WERI-Rb-1 (cell line): ENCODE results near the gene MIPOL1.

Experiments
- DNase-seq: peaks from one replicate; pipeline ENCODE4 v3.0.0-alpha.2; 2020
- H3K27ac ChIP-seq: fragments of 250-450 bp; sonication (Bioruptor Pico); 2 replicates; pipeline ENCODE4 v1.5.1; 2020; ENCODE audit warnings: mild to moderate bottlenecking, moderate library complexity
- H3K27me3 ChIP-seq: fragments of 250-450 bp; sonication (Bioruptor Pico); 2 replicates; pipeline ENCODE4 v1.5.1; 2021; ENCODE audit warnings: mild to moderate bottlenecking, low read depth, moderate library complexity; ENCODE audit not compliant: insufficient read depth, severe bottlenecking
- H3K36me3 ChIP-seq: fragments of 250-450 bp; sonication (Bioruptor Pico); 2 replicates; pipeline ENCODE4 v1.5.1; 2020; ENCODE audit warnings: mild to moderate bottlenecking, moderate library complexity
- H3K4me3 ChIP-seq: 2 replicates; pipeline ENCODE4 v1.5.1; 2011; ENCODE audit warnings: low read depth, mild to moderate bottlenecking, control low read depth, low read length
- H3K9me3 ChIP-seq: fragments of 250-450 bp; sonication (Bioruptor Pico); 2 replicates; pipeline ENCODE4 v1.5.1; 2021; ENCODE audit warnings: mild to moderate bottlenecking, moderate library complexity; ENCODE audit not compliant: severe bottlenecking
- CTCF ChIP-seq: IDR thresholded peaks from 2 replicates; pipeline ENCODE4 v1.5.1; 2011; ENCODE audit warnings: low read depth, mild to moderate bottlenecking, control low read depth, inconsistent platforms, low read length

MIPOL1 gene

GRCh38 chr14:37470251-37470650, 272.5 kb downstream of the MIPOL1 start:
- no peak overlapping the region for H3K27ac ChIP-seq
- DNase-seq = no peak
- no peak for TF ChIP-seq CTCF

GRCh38 chr14:37472906-37473305, 275.2 kb downstream of the MIPOL1 start:
- no peak overlapping the region for H3K4me3 ChIP-seq
- no peaks in the 10 kb centered on the region for H3K36me3 ChIP-seq
- TF ChIP-seq CTCF = no peak
- no peaks in the 10 kb centered on the region for H3K27me3 ChIP-seq
- H3K27ac ChIP-seq = no peak overlapping the region
- no peak for DNase-seq
- H3K9me3 ChIP-seq = no peaks in the 10 kb centered on the region

More at GRCh38 chr14:37470251-37470650, 272.5 kb downstream of the MIPOL1 start:
- no peaks in the 10 kb centered on the region for H3K36me3 ChIP-seq
- no peak overlapping the region for H3K4me3 ChIP-seq
- no peaks in the 10 kb centered on the region for H3K9me3 ChIP-seq
- no peaks in the 10 kb centered on the region for H3K27me3 ChIP-seq

GRCh38 chr14:37474191-37474590, 276.5 kb downstream of the MIPOL1 start:
- Histone ChIP-seq H3K36me3 (no peaks in the 10 kb centered on the region), H3K27ac (no peak overlapping the region), H3K9me3 (no peaks in the 10 kb centered on the region), H3K27me3 (no peaks in the 10 kb centered on the region), H3K4me3 (no peak overlapping the region)
- no peak for DNase-seq
- TF ChIP-seq CTCF = no peak

GRCh38 chr14:37480446-37481290, 282.9 kb downstream of the MIPOL1 start:
- no peak for DNase-seq
- H3K4me3 ChIP-seq = no peak overlapping the region
- no peaks in the 10 kb centered on the region for H3K9me3 ChIP-seq
- no peaks in the 10 kb centered on the region for H3K36me3 ChIP-seq
- no peaks in the 10 kb centered on the region for H3K27me3 ChIP-seq
- no peak overlapping the region for H3K27ac ChIP-seq
- no peak for TF ChIP-seq CTCF

- TF ChIP-seq CTCF = no peak
- H3K27ac ChIP-seq = no peak overlapping the region
- no peak for DNase-seq
- H3K27me3 ChIP-seq = no peaks in the 10 kb centered on the region
- no peaks in the 10 kb centered on the region for H3K36me3 ChIP-seq
- no peaks in the 10 kb centered on the region for H3K9me3 ChIP-seq
- no peak overlapping the region for H3K4me3 ChIP-seq
These were observed 284.7 kb downstream of the MIPOL1 start for GRCh38 chr14:37482428-37482827.

GRCh38 chr14:37483672-37484071, 285.9 kb downstream of the MIPOL1 start:
- no peak for DNase-seq
- no peaks in the 10 kb centered on the region for H3K36me3 ChIP-seq

More at GRCh38 chr14:37483672-37484071, 285.9 kb downstream of the MIPOL1 start:
- H3K27me3 ChIP-seq = no peaks in the 10 kb centered on the region
- H3K4me3 ChIP-seq = no peak overlapping the region
- no peaks in the 10 kb centered on the region for H3K9me3 ChIP-seq
- TF ChIP-seq CTCF = no peak
- no peak overlapping the region for H3K27ac ChIP-seq
